Astrocyte of the hippocampus (primary cell): Measurements from ENCODE around the gene SLC39A6.
"Not testable (repeated sequence)": the region's sequence is repeated elsewhere in the genome, so short reads cannot be mapped to it uniquely, and the experiment has no call there.

ENCODE experiments used
- DNase-seq: peaks from one replicate; pipeline ENCODE4 v3.0.0; 2011; ENCODE audit warnings: low read depth, low spot score

Gene SLC39A6

GRCh38 chr18:36129300-36130038 lies at the start of gene SLC39A6, which contains the start of gene ELP2:
SLC39A6 (minus strand) TSS chr18:36129340; CDS start chr18:36127007, 2,333 bp downstream.
ELP2 (plus strand) TSS chr18:36129899; CDS start chr18:36129934, 35 bp downstream.
- peak; percentile 98 for DNase-seq

- no peak for DNase-seq
Measured at GRCh38 chr18:36177913-36178312, 48.8 kb upstream of the SLC39A6 start.

- DNase-seq = peak; percentile 86
Measured at GRCh38 chr18:36176711-36177110, 47.6 kb upstream of the SLC39A6 start.

GRCh38 chr18:36176177-36176584 lies 47.0 kb upstream of the SLC39A6 start:
- no peak for DNase-seq

GRCh38 chr18:36175481-36175880 lies 46.3 kb upstream of the SLC39A6 start:
- no peak for DNase-seq

GRCh38 chr18:36169938-36170337 lies 40.8 kb upstream of the SLC39A6 start:
- no peak for DNase-seq

- DNase-seq = not testable (repeated sequence)
Measured at GRCh38 chr18:36168296-36168695, 39.2 kb upstream of the SLC39A6 start.

- DNase-seq = no peak
Measured at GRCh38 chr18:36167692-36168218, 38.6 kb upstream of the SLC39A6 start.

GRCh38 chr18:36162981-36163380 lies 33.8 kb upstream of the SLC39A6 start:
- DNase-seq = no peak

- no peak for DNase-seq
Measured at GRCh38 chr18:36160959-36161371, 31.8 kb upstream of the SLC39A6 start.

GRCh38 chr18:36158266-36158867 lies 29.2 kb upstream of the SLC39A6 start:
- peak; percentile 54 for DNase-seq

GRCh38 chr18:36157441-36157840 lies 28.3 kb upstream of the SLC39A6 start:
- peak; percentile 18 for DNase-seq

GRCh38 chr18:36155851-36156757 lies 27.0 kb upstream of the SLC39A6 start:
- peak; percentile 32 for DNase-seq

GRCh38 chr18:36153771-36154170 lies 24.6 kb upstream of the SLC39A6 start:
- no peak for DNase-seq

- peak; percentile 90 for DNase-seq
Measured at GRCh38 chr18:36153203-36153602, 24.1 kb upstream of the SLC39A6 start.

- peak; percentile 64 for DNase-seq
Measured at GRCh38 chr18:36152781-36153180, 23.6 kb upstream of the SLC39A6 start.

GRCh38 chr18:36149514-36150289 lies 20.6 kb upstream of the SLC39A6 start:
- DNase-seq = no peak

- no peak for DNase-seq
Measured at GRCh38 chr18:36143391-36143790, 14.3 kb upstream of the SLC39A6 start.

GRCh38 chr18:36142751-36143150 lies 13.6 kb upstream of the SLC39A6 start:
- no peak for DNase-seq

- no peak for DNase-seq
Measured at GRCh38 chr18:36141576-36141975, 12.4 kb upstream of the SLC39A6 start.

GRCh38 chr18:36139245-36139644 lies 10.1 kb upstream of the SLC39A6 start:
- DNase-seq = no peak
